Measurements from ENCODE around the gene KIF6.
"Not testable (repeated sequence)": the region's sequence is repeated elsewhere in the genome, so short reads cannot be mapped to it uniquely, and the experiment has no call there.

Gene KIF6

GRCh38 chr6:39508515-39508914 lies 216.7 kb downstream of the KIF6 start:
- H3K4me2 ChIP-seq (ENCODE audit: low read length) = no peak overlapping the region
- H3K4me1 ChIP-seq (ENCODE audit: insufficient read depth, low read length, severe bottlenecking) = no peaks in the 10 kb centered on the region
- no peaks in the 10 kb centered on the region for H3K9me3 ChIP-seq (ENCODE audit: low read length)
- no peaks in the 10 kb centered on the region for H3K9me2 ChIP-seq (ENCODE audit: low read depth, low read length)
- H3K9ac ChIP-seq (ENCODE audit: low read length) = no peak overlapping the region
- no peak overlapping the region for H3K27ac ChIP-seq (ENCODE audit: low read depth, low read length, poor library complexity, severe bottlenecking)
- no peaks in the 10 kb centered on the region for H3K27me3 ChIP-seq (ENCODE audit: insufficient read depth, low read length)
- H3K4me3 ChIP-seq (ENCODE audit: low read depth, low read length, poor library complexity, severe bottlenecking) = no peak overlapping the region
- no peak overlapping the region for H2AFZ ChIP-seq (ENCODE audit: low read length)
- no peaks in the 10 kb centered on the region for H3K79me2 ChIP-seq (ENCODE audit: insufficient read depth, low read length)
- no peaks in the 10 kb centered on the region for H3F3A ChIP-seq (ENCODE audit: insufficient read depth, low read length)
- H4K20me1 ChIP-seq (ENCODE audit: insufficient read depth, low read length) = no peaks in the 10 kb centered on the region
- H3K36me3 ChIP-seq (ENCODE audit: insufficient read depth, low read length) = no peaks in the 10 kb centered on the region
- no peak for TF ChIP-seq CTCF (IDR thresholded peaks at IDR 0.05; ENCODE audit: low read length)
- TF ChIP-seq EZH2 (IDR thresholded peaks at IDR 0.05; ENCODE audit: borderline replicate concordance, low read length) = no peak

GRCh38 chr6:39507331-39507998 lies 217.7 kb downstream of the KIF6 start:
- Histone ChIP-seq H3K27ac (ENCODE audit: low read depth, low read length, poor library complexity, severe bottlenecking) (no peak overlapping the region), H4K20me1 (ENCODE audit: insufficient read depth, low read length) (no peaks in the 10 kb centered on the region), H3K36me3 (ENCODE audit: insufficient read depth, low read length) (no peaks in the 10 kb centered on the region), H3K79me2 (ENCODE audit: insufficient read depth, low read length) (no peaks in the 10 kb centered on the region), H3K27me3 (ENCODE audit: insufficient read depth, low read length) (no peaks in the 10 kb centered on the region), H3F3A (ENCODE audit: insufficient read depth, low read length) (no peaks in the 10 kb centered on the region), H3K4me3 (ENCODE audit: low read depth, low read length, poor library complexity, severe bottlenecking) (no peak overlapping the region), H3K4me2 (ENCODE audit: low read length) (no peak overlapping the region), H2AFZ (ENCODE audit: low read length) (no peak overlapping the region), H3K9me3 (ENCODE audit: low read length) (no peaks in the 10 kb centered on the region), H3K9me2 (ENCODE audit: low read depth, low read length) (no peaks in the 10 kb centered on the region), H3K4me1 (ENCODE audit: insufficient read depth, low read length, severe bottlenecking) (no peaks in the 10 kb centered on the region), H3K9ac (ENCODE audit: low read length) (no peak overlapping the region)
- TF ChIP-seq EZH2 (IDR thresholded peaks at IDR 0.05; ENCODE audit: borderline replicate concordance, low read length) = no peak
- no peak for TF ChIP-seq CTCF (IDR thresholded peaks at IDR 0.05; ENCODE audit: low read length)

- H4K20me1 ChIP-seq (ENCODE audit: insufficient read depth, low read length); H3K4me1 ChIP-seq (ENCODE audit: insufficient read depth, low read length, severe bottlenecking); H3K9ac ChIP-seq (ENCODE audit: low read length); H2AFZ ChIP-seq (ENCODE audit: low read length); H3F3A ChIP-seq (ENCODE audit: insufficient read depth, low read length); H3K36me3 ChIP-seq (ENCODE audit: insufficient read depth, low read length); H3K4me3 ChIP-seq (ENCODE audit: low read depth, low read length, poor library complexity, severe bottlenecking); H3K9me2 ChIP-seq (ENCODE audit: low read depth, low read length); H3K9me3 ChIP-seq (ENCODE audit: low read length); H3K79me2 ChIP-seq (ENCODE audit: insufficient read depth, low read length); H3K27ac ChIP-seq (ENCODE audit: low read depth, low read length, poor library complexity, severe bottlenecking); H3K27me3 ChIP-seq (ENCODE audit: insufficient read depth, low read length); H3K4me2 ChIP-seq (ENCODE audit: low read length): not testable (repeated sequence)
These were observed 222.7 kb downstream of the KIF6 start for GRCh38 chr6:39502362-39502955.

- Histone ChIP-seq H3K4me2 (ENCODE audit: low read length) (no peak overlapping the region), H3K9me3 (ENCODE audit: low read length) (no peaks in the 10 kb centered on the region), H3F3A (ENCODE audit: insufficient read depth, low read length) (no peaks in the 10 kb centered on the region), H3K27me3 (ENCODE audit: insufficient read depth, low read length) (no peaks in the 10 kb centered on the region), H2AFZ (ENCODE audit: low read length) (no peak overlapping the region), H3K4me3 (ENCODE audit: low read depth, low read length, poor library complexity, severe bottlenecking) (no peak overlapping the region), H3K27ac (ENCODE audit: low read depth, low read length, poor library complexity, severe bottlenecking) (no peak overlapping the region), H3K79me2 (ENCODE audit: insufficient read depth, low read length) (no peaks in the 10 kb centered on the region), H3K9me2 (ENCODE audit: low read depth, low read length) (no peaks in the 10 kb centered on the region), H3K36me3 (ENCODE audit: insufficient read depth, low read length) (no peaks in the 10 kb centered on the region), H4K20me1 (ENCODE audit: insufficient read depth, low read length) (no peaks in the 10 kb centered on the region), H3K4me1 (ENCODE audit: insufficient read depth, low read length, severe bottlenecking) (no peaks in the 10 kb centered on the region), H3K9ac (ENCODE audit: low read length) (no peak overlapping the region)
- no peak for TF ChIP-seq EZH2 (IDR thresholded peaks at IDR 0.05; ENCODE audit: borderline replicate concordance, low read length)
- TF ChIP-seq CTCF (IDR thresholded peaks at IDR 0.05; ENCODE audit: low read length) = no peak
These were observed 226.2 kb downstream of the KIF6 start for GRCh38 chr6:39499053-39499452.

Data from OCI-LY1 (cell line).